Measurements from ENCODE around the gene GSTA2. TPM values are rescaled to one million over a fixed set of nuclear protein-coding genes. Genes with fewer than 3 reads are reported as not detected.
"Not testable (repeated sequence)": the region's sequence is repeated elsewhere in the genome, so short reads cannot be mapped to it uniquely, and the experiment has no call there.

GSTA2 gene
- total RNA-seq, 1 donor from 2014 or later, result not detected

DNA sequence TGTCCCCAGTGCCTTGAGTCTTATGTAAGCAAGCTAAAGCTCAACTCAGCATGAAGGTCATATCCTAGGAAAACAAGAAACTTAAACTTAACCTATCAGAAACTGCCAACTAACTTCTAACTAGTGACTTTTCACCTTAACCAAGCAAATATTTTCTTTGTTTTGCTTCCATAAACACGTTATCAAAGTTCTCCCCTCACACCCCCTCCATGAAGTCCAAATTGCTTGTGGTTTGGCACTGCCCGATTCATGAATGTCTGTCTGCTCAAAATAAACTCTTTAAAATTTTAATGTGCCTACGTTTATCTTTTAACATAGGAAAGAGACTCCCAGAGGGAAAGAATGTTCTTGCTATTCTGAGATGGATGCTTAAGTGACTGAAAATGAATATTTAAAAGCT, 34.9 kb downstream of the GSTA2 start:
- DNase-seq (ENCODE audit: low spot score) (no peak), ATAC-seq (no peak)
- intact Hi-C loops (cut with DNase I), result no loop called here

DNA sequence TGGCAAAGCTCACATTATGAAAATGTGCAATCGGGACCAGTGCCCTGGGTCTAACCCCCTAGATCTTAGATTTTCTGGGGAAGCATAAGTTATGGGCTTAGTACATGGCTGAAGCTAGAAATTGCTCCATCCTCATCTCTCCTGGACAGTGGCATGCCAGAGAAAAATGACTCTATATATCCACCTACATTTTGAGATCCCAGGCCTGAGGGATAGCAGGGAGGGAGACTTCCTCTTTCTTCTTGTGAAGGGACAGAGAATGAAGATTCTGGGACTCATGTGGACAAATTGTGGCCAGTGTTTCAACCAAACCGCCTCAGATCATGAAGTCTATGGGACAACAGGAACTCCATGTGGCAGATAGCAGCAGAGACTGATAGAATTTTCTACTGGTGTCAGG, 35.4 kb downstream of the GSTA2 start:
- no peak for DNase-seq (ENCODE audit: low spot score)
- ATAC-seq, result no peak
- intact Hi-C loops (cut with DNase I), result no loop called here

DNA sequence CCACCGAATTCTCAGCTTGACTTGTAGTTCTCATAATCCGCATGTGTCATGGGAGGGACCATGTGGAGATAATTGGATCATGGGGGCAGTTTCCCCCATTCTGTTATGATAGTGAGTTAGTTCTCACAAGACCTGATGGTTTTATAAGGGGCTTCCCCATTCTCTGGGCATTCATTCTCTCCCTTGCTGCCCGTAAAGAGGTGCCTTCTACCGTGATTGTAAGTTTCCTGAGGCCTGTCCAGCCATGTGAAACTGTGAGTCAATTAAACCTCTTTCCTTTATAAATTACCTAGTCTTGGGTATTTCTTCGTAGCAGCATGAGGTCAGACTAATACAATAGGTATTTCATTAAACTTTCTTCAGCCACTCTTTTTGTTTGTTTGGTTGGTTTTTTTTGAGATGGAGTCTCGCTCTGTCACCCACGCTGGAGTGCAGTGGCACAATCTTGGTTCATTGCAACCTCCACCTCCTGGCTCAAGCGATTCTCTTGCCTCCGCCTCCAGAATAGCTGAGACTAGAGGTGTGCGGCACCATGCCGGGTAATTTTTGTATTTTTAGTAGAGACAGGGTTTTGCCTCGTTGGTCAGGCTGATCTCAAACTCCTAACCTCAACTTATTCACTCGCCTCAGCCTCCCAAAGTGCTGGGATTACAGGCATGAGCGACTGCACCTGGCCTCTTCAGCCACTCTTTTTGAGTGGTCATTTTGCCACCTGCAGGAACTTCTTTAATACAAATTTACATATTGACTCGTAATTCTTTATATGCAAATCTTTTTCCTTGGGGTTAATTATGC, 36.3 kb downstream of the GSTA2 start:
- ATAC-seq (no peak), DNase-seq (ENCODE audit: low spot score) (no peak)
- intact Hi-C loops (cut with DNase I), result no loop called here

DNA sequence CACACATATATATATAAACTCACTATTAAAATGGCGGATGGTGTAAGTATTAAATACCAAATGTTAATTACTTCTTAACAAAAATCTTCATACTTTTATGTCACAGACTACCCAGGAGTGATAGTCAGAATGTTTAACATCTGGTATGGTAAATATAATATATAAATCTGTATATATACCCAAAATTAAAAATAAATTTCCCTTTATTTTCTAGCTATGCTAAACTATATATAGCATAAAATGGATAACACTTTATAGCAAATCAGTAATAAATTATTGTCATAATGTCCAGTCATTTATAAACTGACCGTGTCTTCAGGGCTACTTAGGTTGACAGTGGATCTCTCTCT, 37.1 kb downstream of the GSTA2 start:
- intact Hi-C loops (cut with DNase I), result no loop called here
- ATAC-seq, result no peak
- no peak for DNase-seq (ENCODE audit: low spot score)

DNA sequence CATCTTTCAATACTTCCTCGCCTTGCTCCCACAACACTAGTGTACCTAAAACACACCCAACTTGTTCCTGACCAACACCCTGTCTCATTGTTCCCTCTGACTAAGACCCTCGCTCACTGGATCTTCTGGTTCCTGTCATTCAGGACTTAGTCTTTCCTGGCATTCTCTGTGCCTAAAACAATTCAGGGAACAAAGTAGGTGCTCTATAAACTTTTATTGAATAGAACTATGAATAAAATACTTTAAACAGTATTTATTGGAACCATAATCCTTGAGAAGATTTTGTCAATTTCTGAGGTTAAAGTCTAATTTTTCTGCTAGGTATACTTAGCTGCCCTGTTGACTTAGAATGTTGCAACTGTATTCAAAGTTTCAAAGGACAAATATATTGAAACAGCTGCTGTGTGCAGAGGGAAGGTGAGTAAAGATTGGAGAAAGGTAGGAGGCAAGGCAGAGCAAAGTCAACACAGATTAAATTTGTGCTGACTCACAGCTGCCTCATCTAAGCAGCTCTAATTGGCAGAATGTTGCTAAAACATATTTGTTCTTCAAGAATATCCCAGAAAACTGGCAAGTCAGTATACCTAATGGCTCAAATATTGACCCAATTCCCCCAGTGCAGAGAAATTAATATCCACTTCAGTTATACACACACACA, 37.6 kb downstream of the GSTA2 start:
- ATAC-seq (no peak), DNase-seq (ENCODE audit: low spot score) (no peak)
- intact Hi-C loops (cut with DNase I), result no loop called here

DNA sequence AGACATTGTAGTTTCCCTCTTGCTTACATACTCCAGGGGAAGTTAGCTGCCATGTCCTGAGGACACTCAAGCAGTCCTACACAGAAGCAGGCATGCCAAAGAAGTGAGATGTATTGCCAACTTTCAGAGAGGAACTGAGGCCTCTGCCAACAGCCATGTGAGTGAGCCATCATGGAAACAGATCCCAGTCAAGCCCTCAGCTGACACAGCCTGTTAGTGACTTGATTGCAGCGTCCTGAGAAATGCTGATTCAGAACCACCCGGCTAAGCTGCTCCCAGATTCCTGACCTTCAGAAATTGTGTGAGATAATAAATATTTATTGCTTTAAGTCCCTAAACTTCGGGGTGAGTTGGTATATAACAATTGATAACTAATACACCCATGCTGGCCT, 38.1 kb downstream of the GSTA2 start:
- intact Hi-C loops (cut with DNase I), result no loop called here
- no peak for DNase-seq (ENCODE audit: low spot score)
- ATAC-seq, result peak; percentile 52

DNA sequence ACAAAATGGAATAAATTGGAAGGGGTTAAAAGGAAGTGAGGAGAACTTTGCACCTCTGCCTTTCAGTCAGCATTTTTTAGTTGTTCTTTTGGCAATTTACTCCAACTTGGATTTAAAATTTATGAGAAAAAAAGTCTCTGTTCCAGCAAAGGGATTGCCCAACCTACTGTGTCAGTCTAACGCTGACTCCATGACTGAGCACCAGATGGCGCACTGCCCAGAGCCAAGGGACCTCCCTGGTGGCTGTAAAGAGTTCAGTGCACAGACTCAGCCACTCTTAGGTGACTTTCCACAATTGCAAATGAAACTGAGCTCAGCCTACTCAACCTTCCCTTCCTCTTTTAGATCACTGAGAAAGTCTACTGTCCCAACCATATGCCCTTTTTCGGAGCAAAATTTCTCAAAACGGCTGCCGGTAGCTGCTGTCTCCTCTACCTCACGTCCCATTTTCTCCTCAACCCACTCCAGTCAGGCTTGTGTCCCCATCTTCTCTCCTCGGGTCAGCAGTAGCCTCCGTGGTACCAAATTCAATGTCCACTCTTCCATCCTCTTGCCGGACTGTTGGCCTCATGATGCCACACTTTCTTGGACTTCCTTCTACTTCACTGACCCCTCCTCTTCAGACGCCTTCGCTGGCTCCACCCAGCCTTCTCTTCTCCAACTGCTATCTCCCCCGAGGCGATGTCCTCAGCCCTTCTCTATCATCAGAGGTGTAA, 38.7 kb downstream of the GSTA2 start:
- peak; percentile 83 for DNase-seq (ENCODE audit: low spot score)

DNA sequence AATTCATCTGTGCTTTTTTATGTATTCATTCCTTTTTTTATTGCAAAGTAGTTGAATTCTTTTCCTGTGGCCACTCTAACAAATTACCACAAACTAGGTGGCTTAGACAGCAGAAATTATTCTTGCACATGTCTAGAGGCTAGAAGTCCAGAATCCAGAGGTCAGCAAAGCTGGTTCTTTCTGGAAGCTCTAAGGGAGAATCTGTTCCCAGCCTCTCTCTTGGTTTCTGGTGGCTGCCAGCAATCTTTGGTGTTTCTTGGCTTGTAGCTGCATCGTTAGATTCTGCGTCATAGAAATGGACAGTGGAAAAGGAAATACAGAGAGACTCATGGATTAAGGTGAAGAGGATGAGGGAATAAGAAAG, 39.3 kb downstream of the GSTA2 start:
- intact Hi-C loops (cut with DNase I), result no loop called here
- peak; percentile 89 for ATAC-seq
- DNase-seq (ENCODE audit: low spot score), result no peak

More for the DNA sequence above, 38.7 kb downstream of the GSTA2 start:
- intact Hi-C loops (cut with DNase I), result no loop called here
- ATAC-seq, result peak; percentile 93

DNA sequence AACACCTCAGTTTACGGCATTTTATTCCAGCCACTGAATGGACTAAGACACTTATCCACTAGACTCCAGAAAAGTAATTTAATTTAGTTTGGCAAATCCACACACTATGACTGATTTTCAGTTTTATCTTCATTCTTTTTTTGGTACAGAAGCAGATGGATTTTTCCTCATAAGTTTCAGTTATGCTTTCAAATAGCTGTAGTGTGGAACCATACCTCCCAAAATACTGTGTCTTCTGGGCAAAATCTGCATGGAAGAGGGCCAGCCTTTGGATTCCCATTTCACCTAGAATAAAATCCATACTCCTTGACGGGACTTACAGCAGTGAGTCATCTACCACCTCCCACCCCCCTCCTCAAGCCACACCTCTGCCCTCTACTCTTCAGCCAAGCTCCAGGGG, 43.0 kb downstream of the GSTA2 start:
- intact Hi-C loops (cut with DNase I), result no loop called here
- no peak for ATAC-seq
- DNase-seq (ENCODE audit: low spot score), result no peak

DNA sequence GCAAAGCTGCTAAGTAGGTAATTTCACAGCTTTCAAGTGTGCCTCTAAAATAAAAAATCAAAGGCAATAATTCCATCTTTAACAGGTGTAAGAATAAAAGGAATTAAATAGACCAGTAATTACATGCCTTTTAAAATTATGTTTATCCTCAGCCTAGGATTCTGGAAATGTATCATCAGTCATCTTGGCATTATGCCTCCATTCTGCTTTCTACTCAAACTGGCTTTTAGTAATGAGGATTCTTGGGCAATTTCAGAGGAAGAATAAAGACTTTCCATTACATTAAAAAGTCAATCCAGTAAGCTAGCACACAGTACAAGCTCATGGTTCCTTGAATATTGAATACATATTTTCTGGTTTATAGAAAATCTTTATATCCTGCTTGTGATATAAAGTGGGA, 44.7 kb downstream of the GSTA2 start:
- intact Hi-C loops (cut with DNase I), result no loop called here
- no peak for DNase-seq (ENCODE audit: low spot score)

DNA sequence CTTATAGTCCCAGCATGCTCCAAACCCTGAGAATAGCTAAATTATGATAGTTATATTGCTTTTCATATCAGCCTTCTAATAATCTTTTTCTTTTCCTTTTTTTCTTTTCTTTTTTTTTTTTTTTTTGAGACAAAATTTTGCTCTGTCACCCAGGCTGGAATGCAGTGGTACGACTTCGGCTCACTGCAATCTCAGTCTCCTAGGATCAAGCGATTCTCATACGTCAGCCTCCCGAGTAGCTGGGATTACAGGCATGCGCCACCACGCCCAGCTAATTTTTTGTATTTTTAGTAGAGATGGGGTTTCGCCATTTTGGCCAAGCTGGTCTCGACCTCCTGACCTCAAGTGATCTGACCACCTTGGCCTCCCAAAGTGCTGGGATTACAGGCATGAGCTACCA, 48.5 kb downstream of the GSTA2 start:
- DNase-seq (ENCODE audit: low spot score); ATAC-seq; intact Hi-C loops (cut with DNase I): not testable (repeated sequence)

More for the DNA sequence above, 44.7 kb downstream of the GSTA2 start:
- no peak for ATAC-seq

DNA sequence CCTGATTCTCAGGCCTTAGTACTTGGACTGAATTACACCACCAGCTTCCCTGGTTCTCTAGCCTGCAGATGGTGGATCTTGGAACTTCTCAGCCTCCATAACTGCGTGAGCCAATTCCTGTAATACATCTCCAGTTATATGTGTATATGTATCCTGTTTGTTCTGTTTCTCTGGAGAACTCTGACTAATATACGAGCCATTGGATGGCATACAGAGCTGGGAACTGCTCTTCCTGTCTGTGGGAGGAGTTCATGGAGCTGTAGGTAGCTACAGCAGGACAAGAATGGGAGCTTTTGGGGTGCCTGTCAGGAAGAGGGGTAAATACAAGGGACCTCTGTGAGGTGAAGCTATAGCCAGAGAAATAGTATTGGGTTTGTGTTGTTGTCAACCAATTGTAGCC, 51.1 kb downstream of the GSTA2 start:
- DNase-seq (ENCODE audit: low spot score), result no peak
- ATAC-seq, result no peak
- intact Hi-C loops (cut with DNase I), result no loop called here

DNA sequence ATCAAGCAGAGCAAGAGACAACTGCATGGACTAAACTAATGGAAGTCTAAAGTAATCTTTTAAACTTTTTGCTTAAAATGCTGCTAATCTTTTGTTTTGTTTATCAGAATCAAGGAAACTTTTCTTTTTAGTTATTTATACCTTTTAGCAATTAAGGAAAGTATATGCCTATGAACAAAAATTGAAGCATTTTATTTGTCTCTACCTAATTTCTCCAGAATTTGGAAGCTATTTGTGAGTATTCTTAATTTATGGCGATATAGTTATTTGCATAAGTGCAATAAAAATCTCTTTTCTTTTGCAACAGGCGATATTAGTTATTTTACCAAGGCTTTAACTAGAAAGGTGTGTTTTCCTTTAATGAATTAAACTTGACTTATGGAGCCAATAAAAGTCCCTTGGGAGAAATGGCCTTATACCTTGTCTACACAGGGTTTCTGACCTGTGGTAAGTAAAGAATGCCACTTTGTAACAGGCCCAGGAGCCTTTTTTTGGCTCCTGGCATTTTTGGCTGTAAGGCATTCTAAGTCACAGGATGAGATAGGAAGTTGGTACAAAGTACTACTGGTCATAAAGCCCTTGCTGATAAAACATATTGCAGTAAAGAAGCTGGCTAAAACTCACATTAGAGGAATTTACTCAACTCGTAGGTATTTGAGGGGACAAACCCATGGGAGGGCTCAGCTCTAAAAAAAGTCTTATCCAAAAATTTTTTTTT, 55.2 kb downstream of the GSTA2 start:
- DNase-seq (ENCODE audit: low spot score), result no peak
- intact Hi-C loops (cut with DNase I), result no loop called here
- no peak for ATAC-seq

DNA sequence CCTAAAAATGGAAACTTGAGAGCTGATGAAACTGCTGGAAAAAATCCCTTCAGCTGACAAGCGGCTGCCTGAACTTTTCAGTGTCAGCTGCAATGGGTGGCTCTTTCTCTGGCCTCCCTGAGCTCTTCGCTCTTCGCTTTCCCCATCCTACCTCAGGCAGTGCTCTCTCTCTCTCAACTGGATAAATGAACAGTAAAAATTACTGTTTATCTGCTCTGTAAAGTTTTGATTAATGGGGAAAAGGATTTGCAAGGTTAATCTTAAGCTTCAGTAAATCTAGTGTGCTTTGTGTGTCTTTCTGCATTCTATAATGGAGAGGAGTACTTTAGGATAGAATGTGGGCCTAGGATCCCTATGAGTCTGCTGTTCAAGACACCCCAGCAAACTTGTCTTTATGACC, 57.3 kb downstream of the GSTA2 start:
- ATAC-seq (no peak), DNase-seq (ENCODE audit: low spot score) (no peak)
- intact Hi-C loops (cut with DNase I), result no loop called here

DNA sequence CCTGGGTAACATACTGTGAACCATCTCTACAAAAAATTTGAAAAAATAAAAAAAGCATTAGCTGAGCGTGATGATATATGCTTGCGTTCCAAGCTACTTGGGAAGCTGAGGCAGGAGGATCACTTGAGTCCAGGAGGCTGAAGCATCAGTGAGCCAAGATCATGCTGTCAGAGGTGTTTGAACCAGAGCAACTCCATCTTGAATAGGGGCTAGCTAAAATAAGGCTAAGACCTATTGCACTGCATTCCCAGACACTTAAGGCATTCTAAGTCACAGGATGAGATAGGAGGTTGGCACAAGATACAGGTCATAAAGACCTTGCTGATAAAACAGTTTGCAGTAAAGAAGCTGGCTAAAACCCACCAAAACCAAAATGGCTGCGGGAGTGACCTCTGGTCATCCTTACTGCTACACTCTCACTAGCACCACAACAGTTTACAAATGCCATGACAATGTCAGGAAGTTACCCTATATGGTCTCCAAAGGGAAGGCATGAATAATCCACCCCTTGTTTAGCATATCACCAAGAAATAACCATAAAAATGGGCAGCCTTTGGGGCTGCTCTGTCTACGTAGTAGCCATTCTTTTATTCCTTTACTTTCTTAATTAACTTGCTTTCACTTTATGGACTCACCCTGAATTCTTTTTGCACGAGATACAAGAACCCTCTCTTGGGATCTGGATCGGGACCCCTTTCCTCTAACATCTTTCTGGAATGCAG, 58.3 kb downstream of the GSTA2 start:
- ATAC-seq; intact Hi-C loops (cut with DNase I): not testable (repeated sequence)

DNA sequence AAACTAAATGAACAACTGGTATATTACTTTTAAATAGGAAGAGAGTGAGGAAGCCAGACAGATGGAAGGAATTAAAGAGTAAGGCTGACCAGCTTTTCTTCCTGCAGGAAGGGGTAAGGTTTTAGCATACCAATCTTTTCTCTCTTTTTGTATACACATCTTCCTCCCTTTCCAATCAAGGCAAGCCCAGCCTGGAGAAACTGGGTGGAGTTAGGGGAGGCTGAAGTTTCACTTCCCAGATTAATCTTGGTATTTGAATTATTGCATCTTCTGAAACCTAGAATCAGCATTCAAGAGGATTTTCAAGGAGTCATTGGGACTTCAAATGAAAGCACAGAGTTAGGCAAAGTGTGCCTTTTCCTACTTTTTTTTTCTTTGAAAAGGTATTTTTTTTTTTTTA, 59.2 kb downstream of the GSTA2 start:
- ATAC-seq (no peak), DNase-seq (ENCODE audit: low spot score) (no peak)
- intact Hi-C loops (cut with DNase I), result no loop called here

More for the DNA sequence above, 58.3 kb downstream of the GSTA2 start:
- DNase-seq (ENCODE audit: low spot score), result not testable (repeated sequence)
